Mesenteric fat pad (tissue), 1 donor: ENCODE data around the gene CCL3. TPM values are rescaled to one million over a fixed set of nuclear protein-coding genes. Genes with fewer than 3 reads are reported as not detected.
"Not testable (repeated sequence)": the region's sequence is repeated elsewhere in the genome, so short reads cannot be mapped to it uniquely, and the experiment has no call there.

Experiments
- DNase-seq: peaks from one replicate; pipeline ENCODE4 v3.0.0-alpha.2; 2020; ENCODE audit warnings: low spot score
- long read RNA-seq: library from polyadenylated mRNA; unstranded; transcript quantifications from one replicate; pipeline ENCODE4 v2.0.0, GENCODE V29; 2020
- total RNA-seq: library from RNA; stranded (reverse); fragmentation: NEBNext Ultra II Directional; extraction: Animal tissue kit (Norgen Biotek cat#: 25700); gene quantifications from one replicate; pipeline ENCODE4 v1.2.1, GENCODE V29; 2021
- donor health status: DM: yes; HTN: yes; CAD: no.

CCL3 gene
- 33.7 TPM for total RNA-seq
- long read RNA-seq, transcript CCL3-204 (3 exons, 778 nt): major isoform, 7 of 15 reads
- long read RNA-seq, partial matches to known transcripts: 0 of 15 reads
- long read RNA-seq, other reads (novel, unspliced or antisense): 5 of 15 reads

DNA sequence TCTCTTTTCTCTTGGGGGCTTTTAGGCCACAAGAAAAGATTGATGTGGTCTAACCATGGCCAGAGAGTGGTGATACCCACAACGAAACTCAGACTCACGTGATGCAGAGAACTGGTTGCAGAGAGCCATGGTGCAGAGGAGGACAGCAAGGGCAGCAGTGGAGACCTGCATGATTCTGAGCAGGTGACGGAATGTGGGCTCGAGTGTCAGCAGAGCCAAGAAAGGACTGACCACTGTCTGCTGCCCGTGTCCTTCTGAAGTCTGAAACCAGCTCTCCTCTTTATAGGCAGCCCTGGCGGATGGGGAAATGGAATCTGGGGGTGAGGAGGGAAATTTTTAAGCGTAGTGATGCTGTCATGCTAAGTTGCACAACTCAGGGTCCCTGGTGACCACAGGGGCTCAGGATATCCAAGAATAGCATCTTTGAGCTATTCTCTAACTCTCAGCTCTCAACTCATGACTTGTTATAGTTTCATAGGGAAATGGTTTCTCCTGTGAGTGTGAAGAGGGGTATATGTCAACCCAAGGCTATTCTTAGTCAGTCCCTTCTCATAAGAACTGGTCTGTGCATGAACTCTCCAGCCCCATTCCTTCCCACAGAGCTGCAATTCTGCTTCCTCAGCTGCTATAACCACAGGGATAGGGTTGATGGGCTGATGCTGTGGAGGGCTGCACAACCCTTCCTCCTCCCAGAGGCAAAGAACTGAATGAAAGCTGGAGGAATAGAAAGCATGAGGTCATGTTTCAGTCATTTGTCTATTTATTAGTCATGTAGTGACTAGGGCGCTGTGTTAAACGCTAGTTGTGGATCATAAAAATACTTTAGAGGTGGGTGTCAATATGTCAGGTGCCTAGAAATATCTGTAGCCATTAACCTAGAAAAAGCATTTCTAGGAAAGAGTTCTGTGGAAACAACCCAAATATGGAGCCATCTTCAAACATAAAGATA, at the start of gene CCL3:
Gene CCL3 (minus strand): TSS at position 256 of the 949 bp plus-strand sequence. CDS start 85 bp downstream, at position 171.
- DNase-seq: no peak

DNA sequence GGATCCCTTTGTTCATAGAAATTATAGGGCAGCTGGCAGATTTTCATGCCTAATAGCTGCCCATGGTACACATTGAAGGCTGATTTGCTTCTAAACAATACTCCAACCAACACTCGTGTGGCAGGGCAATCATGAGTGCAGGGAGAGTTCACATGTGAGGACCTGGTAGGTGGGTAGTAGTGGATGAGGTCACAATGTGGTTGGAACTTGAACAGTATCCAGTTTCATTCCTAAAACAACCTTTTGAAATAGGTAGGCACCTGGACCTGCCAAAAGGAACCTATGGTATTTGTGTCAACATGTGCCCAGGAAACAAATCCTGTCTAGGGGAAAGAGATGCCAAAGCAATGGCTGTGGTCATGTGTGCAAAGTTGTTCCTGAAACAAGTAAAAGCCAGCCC, 46.5 kb upstream of the CCL3 start:
- DNase-seq: no peak

- DNase-seq: no peak
Measured at GRCh38 chr17:36136036-36136435, 46.1 kb upstream of the CCL3 start.

GRCh38 chr17:36135465-36135864, 45.5 kb upstream of the CCL3 start:
- DNase-seq: no peak

DNA sequence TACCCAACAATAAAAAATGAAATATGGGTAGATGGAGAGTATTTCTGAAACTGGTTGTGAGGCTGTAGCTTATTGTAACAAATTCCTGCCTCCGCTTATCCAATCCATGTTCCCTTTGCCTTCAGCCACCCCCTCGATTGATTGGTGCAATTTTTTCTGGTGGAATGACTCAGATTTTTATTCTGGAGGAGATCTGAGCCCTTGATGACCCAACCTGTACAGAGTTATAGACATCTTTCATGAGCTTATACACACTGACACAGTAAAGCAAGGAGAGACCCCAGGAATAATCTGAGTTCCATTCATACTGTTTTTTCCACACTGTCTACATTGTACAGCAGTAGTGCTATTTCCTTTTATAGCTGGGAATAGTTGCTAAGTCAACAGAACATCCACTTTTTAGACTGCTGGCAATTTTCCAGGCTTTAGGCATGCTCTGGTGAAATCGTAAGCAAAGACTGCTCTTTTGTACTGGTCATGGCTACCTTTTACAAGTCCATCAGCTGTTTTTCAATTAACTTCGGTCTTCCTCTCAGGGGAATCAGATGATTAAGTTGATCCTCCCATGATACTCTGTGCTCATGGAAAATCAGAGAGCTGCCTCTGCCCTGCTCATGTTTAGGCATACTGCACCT, 43.8 kb upstream of the CCL3 start:
- DNase-seq: no peak

- no peak for DNase-seq
Measured at GRCh38 chr17:36132421-36132831, 42.5 kb upstream of the CCL3 start.

- no peak for DNase-seq
Measured at GRCh38 chr17:36131931-36132330, 42.0 kb upstream of the CCL3 start.

GRCh38 chr17:36131421-36131820, 41.5 kb upstream of the CCL3 start:
- no peak for DNase-seq

DNA sequence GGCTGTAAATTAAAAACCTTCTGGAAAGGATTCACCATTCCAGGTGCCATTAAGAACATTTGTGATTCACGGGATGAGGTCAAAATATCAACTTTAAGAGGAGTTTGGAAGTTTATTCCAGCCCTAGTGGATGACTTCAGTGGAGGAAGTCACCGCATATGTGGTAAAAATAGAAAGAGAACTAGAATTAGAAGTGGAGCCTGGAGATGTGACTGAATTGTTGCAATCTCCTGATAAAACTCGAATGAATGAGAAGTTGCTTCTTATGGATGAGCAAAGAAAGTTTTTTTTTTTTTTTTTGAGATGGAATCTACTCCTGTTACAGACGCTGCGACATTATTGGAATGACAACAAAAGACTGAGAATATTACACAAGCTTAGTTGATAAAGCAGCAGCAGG, 40.4 kb upstream of the CCL3 start:
- no peak for DNase-seq

DNA sequence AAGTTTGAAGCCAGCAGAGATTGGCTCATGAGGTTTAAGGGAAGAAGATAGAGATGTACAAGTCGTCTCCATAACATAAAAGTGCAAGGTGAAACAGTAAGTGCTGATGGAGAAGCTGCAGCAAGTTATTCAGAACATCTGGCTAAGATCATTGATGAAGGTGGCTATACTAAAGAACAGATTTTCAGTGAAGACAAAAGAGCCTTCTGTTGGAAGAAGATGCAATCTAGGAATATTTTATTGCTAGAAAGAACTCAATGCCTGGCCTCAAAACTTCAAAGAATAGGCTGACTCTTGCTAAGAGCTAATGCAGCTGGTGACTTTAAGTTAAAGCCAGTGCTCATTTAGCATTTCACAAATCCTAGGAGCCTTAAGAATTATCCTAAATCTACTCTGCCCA, 39.7 kb upstream of the CCL3 start:
- no peak for DNase-seq

DNA sequence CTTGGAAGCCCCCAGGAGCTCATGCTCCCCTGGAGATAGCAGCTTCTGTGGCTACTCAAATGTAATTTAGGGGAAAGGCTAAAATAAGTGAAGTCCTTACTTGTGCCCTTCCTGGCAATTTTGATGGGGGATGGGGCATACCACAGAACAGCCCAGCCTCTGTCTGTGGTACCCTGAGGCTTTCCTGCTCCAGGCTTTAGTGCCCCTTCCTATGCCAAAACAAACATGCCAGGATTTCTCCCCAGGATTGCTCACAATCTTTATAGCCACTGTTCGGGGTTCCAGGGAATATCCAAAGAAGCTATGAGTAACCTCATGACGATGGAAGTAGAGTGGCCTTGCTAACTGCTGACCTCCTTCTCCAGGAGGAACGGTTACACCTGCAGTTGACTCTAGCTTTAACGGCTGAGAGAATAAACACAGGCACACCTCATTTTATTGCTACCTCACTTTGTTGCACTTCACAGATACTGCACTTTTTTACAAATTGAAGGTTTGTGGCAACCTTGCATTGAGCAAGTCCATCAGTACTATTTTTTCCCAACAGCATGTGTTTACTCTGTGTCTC, 38.6 kb upstream of the CCL3 start:
- DNase-seq: no peak

- no peak for DNase-seq
Measured at GRCh38 chr17:36127911-36128310, 38.0 kb upstream of the CCL3 start.

DNA sequence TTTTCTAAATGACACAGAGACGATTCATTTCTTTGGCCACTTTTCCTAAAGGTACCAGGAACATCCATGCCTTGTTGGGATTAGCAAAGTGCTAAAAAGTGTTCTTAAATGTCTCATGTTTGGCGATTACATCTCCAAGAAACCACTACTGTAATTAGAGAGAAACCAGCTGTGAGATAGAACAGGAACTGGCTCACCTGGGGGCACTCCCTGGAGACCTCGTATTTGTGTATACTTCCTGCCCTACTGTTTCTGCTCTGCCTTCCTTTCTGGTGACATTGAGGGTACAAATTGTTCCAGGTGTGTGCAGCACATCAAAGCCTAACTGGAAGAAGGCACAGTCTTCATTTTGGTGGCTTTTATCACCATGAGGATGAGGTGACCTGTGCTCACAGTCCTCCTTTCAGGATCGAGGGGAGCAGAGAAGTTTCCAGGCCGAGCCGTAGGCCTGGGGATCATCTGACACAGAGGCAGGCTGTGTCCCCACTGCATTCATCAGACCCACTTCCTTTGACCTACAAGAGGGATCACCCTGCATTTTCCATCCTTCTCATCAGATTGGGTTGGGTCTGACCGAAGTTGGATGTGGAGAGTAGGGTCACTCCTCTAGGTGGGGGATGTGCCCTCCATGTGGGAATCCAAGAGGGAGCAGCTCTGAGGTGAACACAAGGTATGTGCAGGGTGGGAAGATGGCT, 37.4 kb upstream of the CCL3 start:
- no peak for DNase-seq

GRCh38 chr17:36124879-36125824, 35.2 kb upstream of the CCL3 start:
- no peak for DNase-seq

- DNase-seq: no peak
Measured at GRCh38 chr17:36123431-36123830, 33.5 kb upstream of the CCL3 start.

DNA sequence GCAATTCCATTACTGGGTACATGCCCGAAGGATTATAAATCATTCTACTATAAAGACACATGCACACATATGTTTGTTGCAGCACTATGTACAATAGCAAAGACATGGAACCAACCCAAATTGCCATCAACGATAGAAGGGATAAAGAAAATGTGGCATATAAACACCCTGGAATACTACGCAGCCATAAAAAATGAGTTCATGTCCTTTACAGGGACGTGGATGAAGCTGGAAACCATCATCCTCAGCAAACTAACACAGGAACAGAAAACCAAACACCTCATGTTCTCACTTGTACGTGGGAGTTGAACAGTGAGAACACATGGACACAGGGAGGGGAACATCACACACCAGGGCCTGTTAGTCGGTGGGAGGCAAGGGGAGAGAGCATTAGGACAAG, 31.2 kb upstream of the CCL3 start:
- DNase-seq: not testable (repeated sequence)

DNA sequence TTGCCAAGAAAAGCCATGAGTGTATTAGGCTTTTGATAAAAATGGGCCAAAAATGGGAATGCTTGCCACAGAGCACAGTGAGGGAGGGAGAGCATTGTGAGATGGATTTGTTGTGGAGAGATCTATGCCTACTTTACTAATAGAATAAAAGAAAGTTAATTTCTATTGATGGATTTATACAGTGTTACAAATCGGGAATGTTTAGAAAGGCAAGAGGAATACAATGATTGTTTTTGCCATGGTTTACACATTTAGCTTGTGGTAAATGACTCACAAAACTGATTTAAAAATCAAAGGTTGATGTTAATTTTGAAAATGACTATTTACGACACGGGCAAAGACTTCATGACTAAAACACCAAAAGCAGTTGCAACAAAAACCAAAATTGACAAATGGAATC, 30.3 kb upstream of the CCL3 start:
- no peak for DNase-seq

DNA sequence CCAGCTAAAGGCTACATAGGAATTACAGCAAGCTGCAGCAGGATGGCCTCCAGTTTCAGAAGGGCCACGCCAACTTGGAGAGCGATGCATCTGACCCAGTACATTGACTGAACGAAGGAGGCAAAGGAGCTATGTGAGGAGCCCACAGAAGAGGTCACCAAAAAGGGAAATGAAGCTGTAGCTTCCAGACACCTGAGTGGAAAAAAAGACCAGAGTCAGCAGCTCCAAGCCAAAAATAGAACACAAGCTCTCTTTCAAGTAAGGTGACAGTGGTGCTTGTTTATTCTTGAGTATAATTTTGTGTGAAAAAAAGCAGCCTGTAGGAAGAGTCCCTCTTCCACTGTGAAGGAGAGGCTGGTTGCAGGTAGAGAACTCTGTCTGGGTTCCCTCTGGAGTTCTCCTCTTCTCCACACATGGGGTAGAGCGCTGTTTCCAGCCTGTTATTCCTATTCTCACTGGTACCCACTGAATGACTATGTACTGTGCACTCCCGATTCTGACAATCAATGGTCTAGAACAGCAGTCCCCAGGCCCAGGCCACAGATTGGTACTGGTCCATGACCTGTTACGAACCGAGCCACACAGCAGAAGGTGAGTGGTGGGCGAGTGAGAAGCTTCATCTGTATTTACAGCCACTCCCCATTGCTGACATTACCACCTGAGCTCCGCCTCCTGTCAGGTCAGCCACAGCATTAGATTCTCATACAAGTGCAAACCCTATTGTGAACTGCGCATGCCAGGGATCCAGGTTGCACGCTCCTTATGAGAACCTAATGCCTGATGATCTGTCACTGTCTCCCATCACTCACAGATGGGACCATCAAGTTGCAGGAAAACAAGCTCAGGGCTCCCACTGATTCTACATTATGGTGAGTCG, 28.8 kb upstream of the CCL3 start:
- DNase-seq: no peak
